H1 (cell line): ENCODE results near the gene CES3. TPM values are rescaled to one million over a fixed set of nuclear protein-coding genes. Genes with fewer than 3 reads are reported as not detected.

ENCODE experiments used
- CTCF ChIA-PET: fragments of 300-600 bp; sonication (Branson Sonifier 250); formaldehyde crosslinking; loops from one replicate; lab custom pipeline; 2021; ENCODE audit not compliant: partially characterized antibody; lab: Charles Lee
- POLR2A ChIA-PET: fragments of 300-600 bp; sonication (Branson Sonifier 250); formaldehyde crosslinking; loops from one replicate; lab custom pipeline; 2021; ENCODE audit warnings: inconsistent platforms; ENCODE audit not compliant: partially characterized antibody; lab: Charles Lee
- DNase-seq, 2 experiments: peaks; one replicate each; pipeline versions ENCODE4 v3.0.0 to v3.0.0-alpha.2; 2010 to 2022; ENCODE audit warnings: low spot score in 2 of 2, low read depth in 1 of 2, mixed read lengths in 1 of 2
- FAIRE-seq: peaks from 2 replicates; lab custom pipeline; 2011; peaks lifted over from hg19 to GRCh38; lab: Jason Lieb, UNC
- H2AFZ ChIP-seq: 2 replicates; pipeline ENCODE4 v1.8.1; 2012; ENCODE audit warnings: low read length, inconsistent platforms
- H2AK5ac ChIP-seq: 2 replicates; pipeline ENCODE4 v1.6.1; 2013; ENCODE audit warnings: low read depth, low read length
- H2BK120ac ChIP-seq: replicated peaks from 2 replicates; pipeline ENCODE3; 2013; ENCODE audit warnings: low read depth, low read length, inconsistent platforms
- H2BK12ac ChIP-seq: 2 replicates; pipeline ENCODE4 v1.6.1; 2013; ENCODE audit warnings: low read depth, low read length
- H2BK15ac ChIP-seq: 2 replicates; pipeline ENCODE4 v1.6.1; 2013; ENCODE audit warnings: low read length
- H2BK20ac ChIP-seq: 2 replicates; pipeline ENCODE4 v1.6.1; 2013; ENCODE audit warnings: low read length
- H2BK5ac ChIP-seq: 2 replicates; pipeline ENCODE4 v1.6.1; 2013; ENCODE audit warnings: low read depth, low read length
- H3K14ac ChIP-seq: 2 replicates; pipeline ENCODE4 v1.6.1; 2013; ENCODE audit warnings: inconsistent platforms; ENCODE audit not compliant: insufficient read length
- H3K18ac ChIP-seq: 2 replicates; pipeline ENCODE4 v1.6.1; 2013; ENCODE audit warnings: low read length; ENCODE audit errors: extremely low read depth
- H3K23ac ChIP-seq: 2 replicates; pipeline ENCODE4 v1.6.1; 2013; ENCODE audit warnings: inconsistent platforms; ENCODE audit not compliant: insufficient read length
- H3K23me2 ChIP-seq: 2 replicates; pipeline ENCODE4 v1.6.1; 2013; ENCODE audit warnings: low read depth, low read length
- H3K27ac ChIP-seq: 2 replicates; pipeline ENCODE4 v1.6.1; 2011; ENCODE audit warnings: low read depth, low read length, inconsistent platforms
- H3K27me3 ChIP-seq, 4 experiments: replicated peaks in 1 of 4; 1 replicate in 1 of 4; 2 replicates in 3 of 4; pipeline versions ENCODE4 v1.6.1 to v1.8.1; 2011 to 2013; ENCODE audit warnings: low read length in 3 of 4, mild to moderate bottlenecking in 3 of 4, inconsistent platforms in 2 of 4, mixed read lengths in 2 of 4, moderate library complexity in 1 of 4; ENCODE audit not compliant: control insufficient read depth in 3 of 4, insufficient read depth in 3 of 4; ENCODE audit errors: extremely low read depth in 1 of 4
- H3K36me3 ChIP-seq, 4 experiments: 2 replicates each; pipeline versions ENCODE4 v1.6.1 to v1.8.1; 2011 to 2013; ENCODE audit warnings: mild to moderate bottlenecking in 4 of 4, low read length in 3 of 4, moderate library complexity in 2 of 4, control low read depth in 1 of 4, inconsistent platforms in 1 of 4; ENCODE audit not compliant: insufficient read depth in 4 of 4, control insufficient read depth in 2 of 4
- H3K4ac ChIP-seq: replicated peaks from 2 replicates; pipeline ENCODE3; 2013; ENCODE audit warnings: low read length, low read depth, mixed read lengths, inconsistent platforms; ENCODE audit not compliant: insufficient read length
- H3K4me1 ChIP-seq, 4 experiments: replicated peaks in 1 of 4; 1 replicate in 1 of 4; 2 replicates in 3 of 4; pipeline versions ENCODE4 v1.6.1 to v1.8.1; 2011 to 2013; ENCODE audit warnings: low read length in 3 of 4, inconsistent platforms in 2 of 4, mixed read lengths in 1 of 4; ENCODE audit not compliant: insufficient read depth in 4 of 4, control insufficient read depth in 3 of 4
- H3K4me2 ChIP-seq, 2 experiments: 2 replicates each; pipeline versions ENCODE4 v1.6.1 to v1.8.1; 2011 to 2013; ENCODE audit warnings: low read depth in 2 of 2, low read length in 2 of 2, control low read depth in 1 of 2, inconsistent platforms in 1 of 2, mild to moderate bottlenecking in 1 of 2; ENCODE audit not compliant: insufficient read depth in 1 of 2
- H3K4me3 ChIP-seq, 4 experiments: fragments of 200-600, 300-600 bp in 1 of 4; sonication (generic), shearing (Covaris generic), sonication (Bioruptor Twin) in 1 of 4; 2 replicates each; pipeline versions ENCODE4 v1.5.1 to v1.8.1; 2011 to 2016; ENCODE audit warnings: low read length in 4 of 4, low read depth in 3 of 4, control low read depth in 2 of 4, inconsistent platforms in 2 of 4, mild to moderate bottlenecking in 2 of 4, mixed read lengths in 1 of 4, moderate library complexity in 1 of 4; ENCODE audit not compliant: insufficient read depth in 2 of 4; ENCODE audit errors: extremely low read depth in 1 of 4
- H3K56ac ChIP-seq: replicated peaks from 2 replicates; pipeline ENCODE3; 2013; ENCODE audit warnings: low read depth, mild to moderate bottlenecking, mixed read lengths, low read length, inconsistent platforms; ENCODE audit not compliant: insufficient read length
- H3K79me1 ChIP-seq: 2 replicates; pipeline ENCODE4 v1.6.1; 2013; ENCODE audit warnings: low read depth, low read length, control low read depth
- H3K79me2 ChIP-seq, 2 experiments: 2 replicates each; pipeline versions ENCODE4 v1.6.1 to v1.8.1; 2012 to 2013; ENCODE audit warnings: low read length in 2 of 2, mild to moderate bottlenecking in 2 of 2, inconsistent platforms in 1 of 2; ENCODE audit not compliant: insufficient read depth in 2 of 2, control insufficient read depth in 1 of 2
- H3K9ac ChIP-seq, 4 experiments: replicated peaks in 1 of 4; 1 replicate in 1 of 4; 2 replicates in 3 of 4; pipeline versions ENCODE4 v1.6.1 to v1.8.1; 2011 to 2013; ENCODE audit warnings: low read depth in 3 of 4, low read length in 3 of 4, control low read depth in 2 of 4, mild to moderate bottlenecking in 2 of 4, moderate library complexity in 2 of 4, inconsistent platforms in 1 of 4; ENCODE audit errors: extremely low read depth in 1 of 4
- H3K9me3 ChIP-seq, 2 experiments: 2 replicates each; pipeline versions ENCODE4 v1.6.1 to v1.8.1; 2012 to 2013; ENCODE audit warnings: mild to moderate bottlenecking in 2 of 2, moderate library complexity in 2 of 2, control low read depth in 1 of 2, inconsistent platforms in 1 of 2, low read depth in 1 of 2, low read length in 1 of 2, mixed read lengths in 1 of 2; ENCODE audit not compliant: insufficient read depth in 2 of 2
- H4K20me1 ChIP-seq, 2 experiments: replicated peaks in 1 of 2; 2 replicates each; pipeline versions ENCODE3 to v1.8.1; 2011 to 2013; ENCODE audit warnings: inconsistent platforms in 2 of 2, low read length in 2 of 2, mild to moderate bottlenecking in 1 of 2; ENCODE audit not compliant: insufficient read depth in 2 of 2, control insufficient read depth in 1 of 2
- H4K5ac ChIP-seq: 2 replicates; pipeline ENCODE4 v1.6.1; 2013; ENCODE audit warnings: low read length, low read depth, mixed read lengths, inconsistent platforms; ENCODE audit not compliant: insufficient read length
- H4K8ac ChIP-seq: 2 replicates; pipeline ENCODE4 v1.8.0; 2013; ENCODE audit warnings: mild to moderate bottlenecking, moderate library complexity, low read length, inconsistent platforms; ENCODE audit not compliant: insufficient read depth; ENCODE audit errors: extremely low read depth
- H4K91ac ChIP-seq: replicated peaks from 2 replicates; pipeline ENCODE3; 2013; ENCODE audit warnings: low read length, mixed read lengths, inconsistent platforms; ENCODE audit not compliant: insufficient read length
- ATF2 ChIP-seq: IDR thresholded peaks from 2 replicates; pipeline ENCODE4 v1.6.1; 2012; ENCODE audit warnings: low read length, inconsistent platforms
- BCL11A ChIP-seq, 2 experiments: IDR thresholded peaks; one replicate each; pipeline ENCODE4 v1.6.1; 2011; ENCODE audit warnings: low read depth in 2 of 2, low read length in 2 of 2, mild to moderate bottlenecking in 2 of 2
- CHD1 ChIP-seq: IDR thresholded peaks from 2 replicates; pipeline ENCODE4 v1.6.1; 2012; ENCODE audit warnings: low read depth, low read length, improper control_type of control experiment
- CHD2 ChIP-seq: IDR thresholded peaks from 2 replicates; pipeline ENCODE4 v1.6.1; 2012; ENCODE audit warnings: low read length, improper control_type of control experiment
- SIN3A ChIP-seq, 2 experiments: IDR thresholded peaks in 1 of 2; conservative IDR thresholded peaks in 1 of 2; 2 replicates each; pipeline ENCODE4 v1.6.1; 2011 to 2012; ENCODE audit warnings: low read length in 2 of 2, improper control_type of control experiment in 1 of 2, low read depth in 1 of 2, mild to moderate bottlenecking in 1 of 2
- SUZ12 ChIP-seq: fragments of 200-600 bp; sonication (generic); IDR thresholded peaks from 2 replicates; pipeline ENCODE4 v1.6.1; 2012; ENCODE audit warnings: mild to moderate bottlenecking, inconsistent platforms, low read length, moderate library complexity, mixed read lengths
- ZNF274 ChIP-seq: IDR thresholded peaks from 2 replicates; pipeline ENCODE4 v1.7.0; 2012; ENCODE audit warnings: low read length, borderline replicate concordance; ENCODE audit errors: extremely low read depth
- WGBS, 2 experiments: shearing (Covaris generic) in 1 of 2; methylation state at CpG; one replicate each; pipeline versions ENCODE4 v1.1.6 to v1.1.7; 2013 to 2015; ENCODE audit warnings: low lambda C conversion rate in 2 of 2, mixed read lengths in 2 of 2, inconsistent platforms in 1 of 2, low coverage in 1 of 2, missing lambda C conversion rate in 1 of 2; ENCODE audit not compliant: insufficient replicate concordance in 2 of 2, insufficient coverage in 1 of 2, insufficient read length in 1 of 2; ENCODE audit errors: extremely low coverage in 1 of 2, missing lambda C conversion rate in 1 of 2; 5-methylcytosine and 5-hydroxymethylcytosine counted together
- polyA plus RNA-seq, 7 experiments: library from polyadenylated mRNA; depleted of rRNA in 3 of 7; stranded (reverse) in 5 of 7; unstranded in 2 of 7; fragments of >200 nt in 5 of 7; fragments of 200-250 nt in 2 of 7; gene quantifications; 1 replicate in 5 of 7; 2 replicates in 1 of 7; 4 replicates in 1 of 7; pipeline versions ENCODE4 v1.2.1 to v1.2.3, GENCODE V29; 2011 to 2013; ENCODE audit warnings: missing spikeins in 2 of 7, mixed read lengths in 2 of 7
- total RNA-seq: library from RNA; stranded (reverse); fragmentation: NEBNext Ultra II Directional; extraction: Animal tissue kit (Norgen Biotek cat#: 25700); gene quantifications from 2 replicates; pipeline ENCODE4 v1.2.1, GENCODE V29; 2021
- TF ChIP-seq, protein P1 (sequence below): IDR thresholded peaks from 2 replicates; pipeline ENCODE4 v1.6.1; 2011; ENCODE audit warnings: low read depth, mild to moderate bottlenecking, low read length; ENCODE audit not compliant: insufficient read depth
- TF ChIP-seq, protein P2 (sequence below): IDR thresholded peaks from 2 replicates; pipeline ENCODE4 v1.6.1; 2011; ENCODE audit warnings: low read length, improper control_type of control experiment

The CES3 gene
- total and polyA plus RNA-seq, 2 of the 8 experiments (the other 6 are each of a cell fraction or from before 2014, with no cell fraction given): 1.6 to 2.2 TPM

- H3K56ac ChIP-seq: no peak overlapping the region
- CTCF ChIA-PET: interaction anchor here (0.8 to 42.0 kb wide), 6 partner anchors 3 to 261 kb away, joined by 3 to 1009 read pairs (median 4); partner anchors contain the start of genes CDH16, CES3, PDP2 and RRAD
- WGBS, 2 experiments: 82% methylated on average over 6 of the region's 6 CpGs; no CpG with 5 or more reads in 1 of the 2 experiments
- TF ChIP-seq BCL11A (IDR thresholded peaks at IDR 0.05; ENCODE audit: low read depth in 2 of 2, low read length in 2 of 2): no peak
- no peak for TF ChIP-seq ZNF274
- TF ChIP-seq CHD1: no peak
- TF ChIP-seq, protein P1, sequence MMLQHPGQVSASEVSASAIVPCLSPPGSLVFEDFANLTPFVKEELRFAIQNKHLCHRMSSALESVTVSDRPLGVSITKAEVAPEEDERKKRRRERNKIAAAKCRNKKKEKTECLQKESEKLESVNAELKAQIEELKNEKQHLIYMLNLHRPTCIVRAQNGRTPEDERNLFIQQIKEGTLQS: no peak
- no peak for TF ChIP-seq SIN3A (conservative IDR thresholded peaks at IDR 0.05 in 1 of 2, IDR thresholded peaks at IDR 0.05 in 1 of 2; ENCODE audit: low read depth in 1 of 2, low read length in 2 of 2)
- TF ChIP-seq, protein P2, sequence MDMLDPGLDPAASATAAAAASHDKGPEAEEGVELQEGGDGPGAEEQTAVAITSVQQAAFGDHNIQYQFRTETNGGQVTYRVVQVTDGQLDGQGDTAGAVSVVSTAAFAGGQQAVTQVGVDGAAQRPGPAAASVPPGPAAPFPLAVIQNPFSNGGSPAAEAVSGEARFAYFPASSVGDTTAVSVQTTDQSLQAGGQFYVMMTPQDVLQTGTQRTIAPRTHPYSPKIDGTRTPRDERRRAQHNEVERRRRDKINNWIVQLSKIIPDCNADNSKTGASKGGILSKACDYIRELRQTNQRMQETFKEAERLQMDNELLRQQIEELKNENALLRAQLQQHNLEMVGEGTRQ: no peak
- TF ChIP-seq ATF2: no peak
- TF ChIP-seq SUZ12: no peak
- no peak for TF ChIP-seq CHD2
Observed at GRCh38 chr16:66918355-66918754, 42.7 kb upstream of the CES3 start.

More at GRCh38 chr16:66918355-66918754, 42.7 kb upstream of the CES3 start:
- no peak overlapping the region for H2BK20ac ChIP-seq
- H3K79me1 ChIP-seq: peaks cover under 1% of the 10 kb centered on the region; the same call in 1 of the 2 replicates
- H4K91ac ChIP-seq: no peak overlapping the region
- H3K4me1 ChIP-seq: no peaks in the 10 kb centered on the region; a peak in 1 of 7 replicates
- H4K8ac ChIP-seq: no peak overlapping the region
- no peak overlapping the region for H2BK120ac ChIP-seq
- H2BK15ac ChIP-seq: no peak overlapping the region
- DNase-seq: no peak
- no peak overlapping the region for H3K14ac ChIP-seq
- peaks cover 3% of the 10 kb centered on the region; the same call in 1 of the 2 replicates for H3K23me2 ChIP-seq
- no peaks in the 10 kb centered on the region for H3K79me2 ChIP-seq
- no peak overlapping the region for H3K4me3 ChIP-seq
- H3K9me3 ChIP-seq: no peaks in the 10 kb centered on the region
- H3K23ac ChIP-seq: no peak overlapping the region
- H4K5ac ChIP-seq: no peak overlapping the region
- peaks cover 0 to 6% (median 2%) of the 10 kb centered on the region in 4 experiments; a peak in 5 of 7 replicates for H3K27me3 ChIP-seq
- no peak overlapping the region for H2AFZ ChIP-seq
- no peak overlapping the region for H3K18ac ChIP-seq
- peaks cover 0 to 4% of the 10 kb centered on the region in 2 experiments for H4K20me1 ChIP-seq
- no peak overlapping the region for H2AK5ac ChIP-seq
- POLR2A ChIA-PET: interaction anchor here (0.8 to 1.7 kb wide), 2 partner anchors 19 to 21 kb away, joined by 3 to 5 read pairs; no protein-coding TSS in a partner anchor
- no peak overlapping the region for H3K4ac ChIP-seq
- no peak overlapping the region for H3K9ac ChIP-seq
- no peak overlapping the region for H2BK12ac ChIP-seq
- H3K36me3 ChIP-seq: no peaks in the 10 kb centered on the region
- H2BK5ac ChIP-seq: no peak overlapping the region
- FAIRE-seq: no peak
- no peak overlapping the region for H3K27ac ChIP-seq
- H3K4me2 ChIP-seq: no peak overlapping the region
